ENCODE measurements around the gene ARHGAP31.
"Not testable (repeated sequence)": the region's sequence is repeated elsewhere in the genome, so short reads cannot be mapped to it uniquely, and the experiment has no call there.

Gene ARHGAP31

GRCh38 chr3:119320785-119321184, 26.6 kb downstream of the ARHGAP31 start:
- peaks cover 71% of the 10 kb centered on the region for H3K27me3 Mint-ChIP-seq (ENCODE audit: low read depth)
- H3K36me3 Mint-ChIP-seq (ENCODE audit: low read depth); H3K9me3 Mint-ChIP-seq; H3K4me3 Mint-ChIP-seq; H3K27ac Mint-ChIP-seq; H3K4me1 Mint-ChIP-seq (ENCODE audit: low read depth): not testable (repeated sequence)

DNA sequence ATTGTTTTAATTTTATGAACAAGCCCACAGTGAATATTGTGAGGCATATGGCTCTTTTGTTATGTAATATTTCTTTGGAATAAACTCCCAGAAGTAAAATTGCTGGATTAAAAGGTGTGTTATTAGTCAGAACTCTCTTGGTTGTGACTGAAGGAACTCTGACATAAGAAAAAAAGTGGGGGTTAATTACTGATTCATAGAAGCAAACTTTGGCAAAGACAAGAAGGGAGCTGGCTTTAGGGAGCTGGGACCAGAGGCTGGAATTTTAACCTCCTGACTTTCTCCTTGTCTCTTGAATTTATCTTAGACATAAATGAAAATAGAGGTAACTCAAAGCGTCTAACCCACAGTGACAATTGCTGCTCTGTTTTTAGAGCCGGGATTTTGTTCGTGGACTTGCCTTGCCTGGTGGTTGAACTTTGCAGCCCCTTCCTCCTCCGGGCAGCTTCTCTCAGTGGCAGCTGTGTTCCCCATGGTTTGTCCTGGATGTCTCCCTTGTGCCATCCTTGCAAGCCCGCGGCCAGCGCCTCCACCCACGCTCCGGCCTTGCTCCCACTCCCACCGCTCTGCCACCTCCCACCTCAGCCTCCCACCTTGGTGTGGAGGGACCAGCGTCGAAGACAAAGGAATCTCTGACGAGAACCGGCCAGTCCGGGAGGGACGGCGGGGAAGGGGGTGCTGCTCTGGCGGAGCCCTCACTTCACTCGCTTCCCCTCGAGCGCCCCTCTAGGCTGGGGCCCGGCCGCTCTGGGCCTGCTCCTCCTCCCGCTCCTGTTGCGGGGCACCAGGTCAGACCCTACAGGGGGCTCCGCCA, 28.0 kb downstream of the ARHGAP31 start:
- H3K4me1 Mint-ChIP-seq (ENCODE audit: low read depth), result peaks cover 12% of the 10 kb centered on the region
- H3K9me3 Mint-ChIP-seq, result no peaks in the 10 kb centered on the region
- H3K36me3 Mint-ChIP-seq (ENCODE audit: low read depth), result peaks cover 3% of the 10 kb centered on the region
- no peak overlapping the region for H3K27ac Mint-ChIP-seq
- H3K27me3 Mint-ChIP-seq (ENCODE audit: low read depth), result peaks cover 69% of the 10 kb centered on the region
- peak overlapping the region; percentile 47 for H3K4me3 Mint-ChIP-seq

GRCh38 chr3:119322835-119323722, 28.9 kb downstream of the ARHGAP31 start:
- Mint-ChIP-seq H3K27ac (peak overlapping the region; percentile 80), H3K9me3 (no peaks in the 10 kb centered on the region), H3K4me3 (peak overlapping the region; percentile 73), H3K36me3 (ENCODE audit: low read depth) (peaks cover 3% of the 10 kb centered on the region), H3K4me1 (ENCODE audit: low read depth) (peaks cover 12% of the 10 kb centered on the region), H3K27me3 (ENCODE audit: low read depth) (peaks cover 68% of the 10 kb centered on the region)

DNA sequence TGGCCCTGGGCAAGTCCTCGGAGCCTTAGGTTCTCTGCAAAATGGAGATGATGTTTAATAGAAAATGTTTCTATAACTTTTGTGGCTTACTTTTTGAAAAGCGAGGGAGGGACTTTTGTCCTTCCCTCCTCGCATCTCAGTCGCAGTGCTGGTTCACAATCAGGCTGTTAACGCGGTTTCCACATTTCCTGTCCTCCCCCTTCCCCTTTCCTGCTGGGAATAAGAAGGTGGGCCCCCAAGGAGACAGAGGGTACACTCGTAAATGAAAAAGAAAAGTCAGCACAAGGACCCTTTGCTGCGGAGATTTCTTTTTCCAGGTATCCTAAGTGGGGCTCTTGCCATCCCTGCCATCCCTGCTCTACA, 29.5 kb downstream of the ARHGAP31 start:
- Mint-ChIP-seq H3K27ac (peak overlapping the region; percentile 80), H3K4me1 (ENCODE audit: low read depth) (peaks cover 12% of the 10 kb centered on the region), H3K4me3 (peak overlapping the region; percentile 73), H3K27me3 (ENCODE audit: low read depth) (peaks cover 67% of the 10 kb centered on the region), H3K9me3 (no peaks in the 10 kb centered on the region), H3K36me3 (ENCODE audit: low read depth) (peaks cover 3% of the 10 kb centered on the region)

- no peak overlapping the region for H3K27ac Mint-ChIP-seq
- peaks cover 66% of the 10 kb centered on the region for H3K27me3 Mint-ChIP-seq (ENCODE audit: low read depth)
- no peaks in the 10 kb centered on the region for H3K9me3 Mint-ChIP-seq
- H3K4me3 Mint-ChIP-seq, result no peak overlapping the region
- peaks cover 12% of the 10 kb centered on the region for H3K4me1 Mint-ChIP-seq (ENCODE audit: low read depth)
- H3K36me3 Mint-ChIP-seq (ENCODE audit: low read depth), result peaks cover 3% of the 10 kb centered on the region
These were observed 30.7 kb downstream of the ARHGAP31 start for GRCh38 chr3:119324899-119325298.

- Mint-ChIP-seq H3K9me3 (no peaks in the 10 kb centered on the region), H3K4me3 (no peak overlapping the region), H3K4me1 (ENCODE audit: low read depth) (peaks cover 12% of the 10 kb centered on the region), H3K27me3 (ENCODE audit: low read depth) (peaks cover 58% of the 10 kb centered on the region), H3K27ac (no peak overlapping the region), H3K36me3 (ENCODE audit: low read depth) (peaks cover 3% of the 10 kb centered on the region)
These were observed 32.8 kb downstream of the ARHGAP31 start for GRCh38 chr3:119326976-119327375.

GRCh38 chr3:119329551-119329950, 35.4 kb downstream of the ARHGAP31 start:
- H3K9me3 Mint-ChIP-seq, result no peaks in the 10 kb centered on the region
- peaks cover 3% of the 10 kb centered on the region for H3K36me3 Mint-ChIP-seq (ENCODE audit: low read depth)
- H3K27ac Mint-ChIP-seq, result no peak overlapping the region
- H3K4me3 Mint-ChIP-seq, result no peak overlapping the region
- peaks cover 2% of the 10 kb centered on the region for H3K4me1 Mint-ChIP-seq (ENCODE audit: low read depth)
- peaks cover 55% of the 10 kb centered on the region for H3K27me3 Mint-ChIP-seq (ENCODE audit: low read depth)

- H3K4me1 Mint-ChIP-seq (ENCODE audit: low read depth), result peaks cover 2% of the 10 kb centered on the region
- no peak overlapping the region for H3K27ac Mint-ChIP-seq
- H3K9me3 Mint-ChIP-seq, result no peaks in the 10 kb centered on the region
- H3K4me3 Mint-ChIP-seq, result no peak overlapping the region
- peaks cover 3% of the 10 kb centered on the region for H3K36me3 Mint-ChIP-seq (ENCODE audit: low read depth)
- H3K27me3 Mint-ChIP-seq (ENCODE audit: low read depth), result peaks cover 49% of the 10 kb centered on the region
These were observed 36.0 kb downstream of the ARHGAP31 start for GRCh38 chr3:119330181-119330580.

DNA sequence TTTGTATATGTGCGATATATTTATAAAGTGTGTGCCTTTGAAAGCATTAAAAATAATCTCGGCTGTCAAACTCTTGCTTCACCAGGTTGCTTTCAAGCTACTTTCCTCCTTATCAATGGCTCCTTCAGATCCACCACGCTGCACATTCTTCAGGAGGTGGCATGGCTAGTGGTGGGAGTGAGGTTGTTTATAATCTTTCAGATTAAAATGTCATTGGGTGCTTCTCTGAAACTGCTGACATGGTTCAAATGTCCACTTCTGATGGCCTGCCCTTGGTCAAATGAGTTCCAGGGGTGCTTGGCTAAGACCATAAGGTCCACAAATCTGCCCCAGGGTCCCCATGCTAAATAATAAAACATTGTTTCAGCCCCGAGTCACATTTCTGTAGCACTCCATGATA, 36.7 kb downstream of the ARHGAP31 start:
- peaks cover 2% of the 10 kb centered on the region for H3K4me1 Mint-ChIP-seq (ENCODE audit: low read depth)
- no peaks in the 10 kb centered on the region for H3K9me3 Mint-ChIP-seq
- no peak overlapping the region for H3K27ac Mint-ChIP-seq
- H3K36me3 Mint-ChIP-seq (ENCODE audit: low read depth), result peaks cover 3% of the 10 kb centered on the region
- H3K4me3 Mint-ChIP-seq, result no peak overlapping the region
- H3K27me3 Mint-ChIP-seq (ENCODE audit: low read depth), result peaks cover 46% of the 10 kb centered on the region

DNA sequence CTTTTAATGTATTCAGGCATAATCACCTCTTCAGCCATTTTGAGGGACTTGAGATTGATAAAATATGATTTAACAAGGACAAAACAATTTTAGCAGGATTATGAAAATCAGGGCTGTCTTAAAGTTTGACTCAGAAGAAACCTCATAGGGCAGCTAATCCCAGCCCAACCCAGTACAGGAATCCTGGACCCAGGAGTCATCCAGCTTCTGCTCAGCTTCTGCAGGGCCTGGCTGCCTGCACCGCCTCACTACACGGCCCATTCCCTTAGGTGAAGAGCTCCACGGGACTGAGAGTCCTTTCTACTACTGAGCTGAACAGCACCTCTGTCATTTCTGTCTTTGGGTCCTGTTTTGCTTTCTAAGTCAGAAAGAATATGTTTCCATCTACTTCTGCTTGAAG, 37.5 kb downstream of the ARHGAP31 start:
- H3K27me3 Mint-ChIP-seq (ENCODE audit: low read depth), result peaks cover 39% of the 10 kb centered on the region
- H3K9me3 Mint-ChIP-seq, result no peaks in the 10 kb centered on the region
- H3K36me3 Mint-ChIP-seq (ENCODE audit: low read depth), result no peaks in the 10 kb centered on the region
- no peaks in the 10 kb centered on the region for H3K4me1 Mint-ChIP-seq (ENCODE audit: low read depth)
- no peak overlapping the region for H3K4me3 Mint-ChIP-seq
- no peak overlapping the region for H3K27ac Mint-ChIP-seq

DNA sequence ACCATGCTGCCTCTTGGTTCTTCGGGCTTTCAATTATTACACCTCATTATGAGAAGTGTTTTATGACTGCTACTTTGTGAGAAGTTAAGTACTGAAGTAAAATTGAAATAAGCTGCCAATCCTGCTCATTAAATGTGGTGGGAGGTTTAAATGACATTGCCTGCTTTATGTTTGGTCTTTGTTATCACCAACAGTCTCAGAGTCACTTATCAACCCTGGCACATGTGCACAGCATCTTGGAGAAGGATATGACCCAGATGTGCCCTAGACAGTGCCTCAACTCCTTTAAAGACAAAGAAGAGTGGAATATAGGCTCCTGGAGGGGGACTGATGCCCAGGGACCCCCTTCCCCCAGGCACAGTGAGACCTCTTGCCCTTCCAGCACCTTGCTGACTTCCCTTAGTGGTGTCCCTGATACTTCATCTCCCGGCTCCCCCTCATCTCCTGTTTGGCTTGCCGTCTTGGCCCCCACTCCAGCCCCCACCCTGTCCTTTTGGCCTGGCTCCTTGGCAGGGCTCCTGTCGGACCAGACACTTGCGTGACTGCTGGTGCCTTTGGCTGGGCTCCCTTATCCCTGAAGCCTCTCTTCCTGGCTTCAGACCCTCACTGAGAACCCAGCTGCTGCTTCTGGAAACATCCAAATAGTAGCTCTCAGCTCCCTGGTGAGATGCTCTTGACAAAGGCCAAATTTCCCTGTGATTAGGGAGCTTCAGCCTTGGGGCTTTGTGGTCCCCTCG, 39.8 kb downstream of the ARHGAP31 start:
- Mint-ChIP-seq H3K4me3 (no peak overlapping the region), H3K4me1 (ENCODE audit: low read depth) (no peaks in the 10 kb centered on the region), H3K36me3 (ENCODE audit: low read depth) (no peaks in the 10 kb centered on the region), H3K9me3 (no peaks in the 10 kb centered on the region), H3K27ac (no peak overlapping the region), H3K27me3 (ENCODE audit: low read depth) (peaks cover 25% of the 10 kb centered on the region)

GRCh38 chr3:119336823-119337222, 42.6 kb downstream of the ARHGAP31 start:
- no peaks in the 10 kb centered on the region for H3K9me3 Mint-ChIP-seq
- H3K36me3 Mint-ChIP-seq (ENCODE audit: low read depth), result no peaks in the 10 kb centered on the region
- no peak overlapping the region for H3K4me3 Mint-ChIP-seq
- H3K27me3 Mint-ChIP-seq (ENCODE audit: low read depth), result peaks cover 9% of the 10 kb centered on the region
- H3K4me1 Mint-ChIP-seq (ENCODE audit: low read depth), result no peaks in the 10 kb centered on the region
- H3K27ac Mint-ChIP-seq, result no peak overlapping the region

DNA sequence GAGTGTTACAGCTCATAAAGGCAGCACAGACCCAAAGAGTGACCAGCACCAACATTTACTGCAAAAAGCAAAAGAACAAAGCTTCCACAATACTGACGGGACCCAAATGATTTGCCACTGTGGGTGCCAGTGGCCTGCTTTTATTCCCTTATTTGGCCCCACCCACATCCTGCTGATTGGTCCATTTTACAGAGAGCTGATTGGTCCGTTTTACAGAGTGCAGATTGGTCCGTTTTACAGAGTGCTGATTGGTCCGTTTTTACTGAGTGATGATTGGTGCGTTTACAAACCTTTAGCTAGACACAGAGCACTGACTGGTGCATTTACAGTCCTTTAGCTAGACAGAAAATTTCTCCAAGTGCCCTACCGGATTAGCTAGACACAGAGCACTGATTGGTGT, 43.2 kb downstream of the ARHGAP31 start:
- not testable (repeated sequence) for H3K4me3 Mint-ChIP-seq; H3K4me1 Mint-ChIP-seq (ENCODE audit: low read depth); H3K27ac Mint-ChIP-seq; H3K36me3 Mint-ChIP-seq (ENCODE audit: low read depth); H3K9me3 Mint-ChIP-seq; H3K27me3 Mint-ChIP-seq (ENCODE audit: low read depth)

GRCh38 chr3:119338754-119339153, 44.6 kb downstream of the ARHGAP31 start:
- Mint-ChIP-seq H3K27ac (no peak overlapping the region), H3K4me1 (ENCODE audit: low read depth) (no peaks in the 10 kb centered on the region), H3K36me3 (ENCODE audit: low read depth) (no peaks in the 10 kb centered on the region), H3K27me3 (ENCODE audit: low read depth) (peaks cover 5% of the 10 kb centered on the region), H3K9me3 (no peaks in the 10 kb centered on the region), H3K4me3 (no peak overlapping the region)

Measured in T-helper 1 cell treated with Interleukin-12 subunit alpha and Interleukin-12 subunit beta and Interleukin-4 antibody, amounts not matched to agents 30 μg/mL and 1 μg/mL, for 36 hours (primary cell).